Hypothalamus (tissue), 51 donors: ENCODE results near the gene CTDSPL.
"Not testable (repeated sequence)": the region's sequence is repeated elsewhere in the genome, so short reads cannot be mapped to it uniquely, and the experiment has no call there.

Experiments used
- DNase-seq, 51 donors: peaks; one replicate each; lab custom pipeline; 2025; lab: John Stamatoyannopoulos, UW

CTDSPL gene

GRCh38 chr3:37961622-37962431 is 100.1 kb downstream of the CTDSPL start:
- DNase-seq: no peak

DNA sequence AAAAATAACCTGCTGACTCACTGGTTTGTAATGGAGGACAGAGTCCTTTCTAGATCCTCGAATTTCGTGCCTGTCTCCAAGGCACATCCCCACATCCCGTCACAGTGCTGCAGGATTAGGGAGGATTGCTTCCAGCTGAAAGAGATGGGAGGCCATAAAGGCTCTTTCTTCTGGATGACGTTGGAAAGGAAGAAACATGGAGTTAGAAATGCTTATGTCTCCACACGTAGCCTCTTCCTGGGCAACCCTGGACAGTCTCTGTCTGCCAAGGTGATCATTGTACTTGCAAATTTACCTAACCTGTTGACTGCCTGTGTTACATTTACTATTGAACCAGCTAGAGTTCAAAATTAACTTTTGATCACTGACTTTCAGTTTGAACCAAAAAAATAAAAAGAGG is 101.3 kb downstream of the CTDSPL start:
- DNase-seq: no peak

- DNase-seq: no peak
Measured at GRCh38 chr3:37963635-37964034, 102.0 kb downstream of the CTDSPL start.

DNA sequence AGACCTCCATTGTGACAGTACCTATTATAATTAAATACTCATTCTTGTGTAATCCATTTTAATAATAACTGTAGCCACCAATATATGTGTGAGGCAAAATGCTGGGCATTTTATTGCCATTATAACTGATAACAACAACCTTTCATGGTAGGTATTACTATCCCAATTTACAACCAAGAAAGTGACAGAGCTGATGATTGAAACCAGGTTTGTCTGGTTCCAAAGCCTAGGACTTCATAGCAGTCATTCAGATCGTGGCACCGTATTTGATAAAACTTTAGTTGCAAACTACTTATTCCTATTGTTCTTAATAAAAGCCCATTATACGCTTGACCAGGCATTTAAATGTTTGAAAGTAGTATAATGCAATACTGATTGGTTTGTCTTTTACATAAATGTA is 102.5 kb downstream of the CTDSPL start:
- DNase-seq: no peak

DNA sequence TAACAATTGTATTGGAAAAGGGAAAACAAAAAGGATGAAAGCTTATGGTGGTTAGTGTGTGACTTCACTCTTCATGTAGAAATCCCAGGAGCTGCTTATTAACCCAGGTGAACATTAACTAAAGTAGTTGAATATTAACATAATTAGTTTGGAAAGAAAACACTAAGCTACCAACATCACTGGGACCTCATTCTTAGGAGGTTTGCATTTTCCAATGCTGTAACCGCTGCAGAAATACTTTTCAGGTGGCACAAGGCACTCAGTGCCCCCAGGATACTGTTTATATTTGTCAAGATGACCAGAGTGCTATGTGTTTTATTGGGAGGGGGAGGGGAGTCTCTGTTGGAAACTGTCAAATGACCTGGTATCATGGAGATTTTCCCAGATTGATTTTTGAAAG is 103.0 kb downstream of the CTDSPL start:
- DNase-seq: no peak

- DNase-seq: peak in 28 of 51 donors; percentile 8 to 72 (median 37)
Measured at GRCh38 chr3:37967260-37967881, 105.7 kb downstream of the CTDSPL start.

GRCh38 chr3:37968199-37968598 is 106.5 kb downstream of the CTDSPL start:
- DNase-seq: no peak

DNA sequence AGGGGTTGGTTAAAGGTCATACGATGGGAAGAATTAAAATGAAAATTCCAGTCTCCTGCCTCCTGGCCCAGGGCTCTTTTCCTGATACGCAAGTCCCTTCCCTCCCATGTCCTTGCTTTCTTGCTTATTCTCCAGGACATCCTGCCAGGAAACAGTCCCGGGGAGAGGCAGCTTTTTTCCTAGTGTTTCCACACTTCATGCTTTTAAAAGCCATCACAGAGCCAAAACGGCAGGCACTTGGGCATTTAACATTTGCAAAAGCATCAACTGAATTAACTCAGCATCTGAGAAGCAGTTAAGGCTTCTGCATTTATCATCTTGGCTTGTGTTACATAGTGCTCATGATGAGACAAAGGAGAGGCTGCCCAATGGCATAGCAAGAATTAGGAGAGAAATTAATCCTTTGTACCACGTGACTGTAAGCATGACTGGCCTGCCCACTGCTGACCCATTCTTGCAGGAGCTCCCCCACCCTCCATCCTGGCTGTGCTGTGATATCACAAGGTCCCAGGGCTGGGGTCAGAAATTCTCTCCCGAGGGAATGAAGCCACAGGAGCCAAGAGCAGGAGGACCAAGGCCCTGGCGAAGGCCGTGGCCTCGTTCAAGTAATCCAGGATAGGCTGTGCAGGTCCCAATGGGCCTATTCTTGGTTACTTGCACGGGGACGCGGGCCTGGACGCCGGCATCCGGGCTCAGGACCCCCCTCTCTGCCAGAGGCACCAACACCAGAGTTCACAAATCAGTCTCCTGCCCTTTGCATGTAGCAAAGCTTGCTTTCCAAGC is 107.3 kb downstream of the CTDSPL start:
- DNase-seq: peak in 1 of 51 donors; percentile 7

GRCh38 chr3:37969596-37970100 is 108.0 kb downstream of the CTDSPL start:
- no peak for DNase-seq

DNA sequence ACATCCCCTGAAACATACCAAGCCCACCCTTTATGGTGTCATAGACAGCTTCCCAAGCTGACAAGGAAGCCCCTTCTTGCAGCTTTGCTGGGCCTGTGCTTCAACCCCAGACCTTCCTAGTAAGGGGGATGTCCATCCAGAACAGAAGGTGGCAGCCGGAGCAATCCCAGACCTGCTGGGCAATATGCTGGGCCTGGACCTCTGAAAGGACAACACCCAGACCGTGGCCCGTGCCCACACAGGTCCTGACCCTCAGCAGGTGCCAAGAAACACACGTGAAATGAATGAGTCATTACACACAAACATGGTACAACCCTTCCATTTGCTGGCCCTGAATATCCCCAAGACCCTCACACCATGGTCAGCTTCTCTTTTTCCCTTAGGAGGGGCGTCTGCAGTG is 109.1 kb downstream of the CTDSPL start:
- no peak for DNase-seq

DNA sequence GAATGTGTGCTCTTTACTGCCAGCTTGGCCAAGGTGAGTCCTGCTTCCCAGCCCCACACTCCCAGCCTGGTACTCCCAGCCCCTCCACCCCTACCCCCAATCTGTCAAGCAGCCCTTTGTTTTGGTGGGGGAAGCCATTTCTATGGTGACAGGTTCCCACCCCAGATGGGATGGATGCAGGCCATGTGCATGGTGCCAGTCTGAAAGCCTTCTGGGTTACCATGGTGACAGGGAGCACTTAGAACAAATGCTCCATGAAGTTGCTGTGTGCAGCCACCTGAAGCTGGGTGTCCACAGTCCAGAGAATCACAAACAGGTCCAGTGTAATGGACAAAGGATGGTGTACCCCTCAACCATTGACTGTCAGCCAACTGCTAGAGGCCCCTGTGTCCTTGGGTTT is 109.8 kb downstream of the CTDSPL start:
- DNase-seq: peak in 5 of 51 donors; percentile 13 to 58 (median 24)

- DNase-seq: not testable (repeated sequence)
Measured at GRCh38 chr3:37972056-37972455, 110.4 kb downstream of the CTDSPL start.

- no peak for DNase-seq
Measured at GRCh38 chr3:37973246-37974054, 111.8 kb downstream of the CTDSPL start.

- DNase-seq: peak in 37 of 51 donors; percentile 13 to 81 (median 46)
Measured at GRCh38 chr3:37974121-37975083, 112.7 kb downstream of the CTDSPL start.

DNA sequence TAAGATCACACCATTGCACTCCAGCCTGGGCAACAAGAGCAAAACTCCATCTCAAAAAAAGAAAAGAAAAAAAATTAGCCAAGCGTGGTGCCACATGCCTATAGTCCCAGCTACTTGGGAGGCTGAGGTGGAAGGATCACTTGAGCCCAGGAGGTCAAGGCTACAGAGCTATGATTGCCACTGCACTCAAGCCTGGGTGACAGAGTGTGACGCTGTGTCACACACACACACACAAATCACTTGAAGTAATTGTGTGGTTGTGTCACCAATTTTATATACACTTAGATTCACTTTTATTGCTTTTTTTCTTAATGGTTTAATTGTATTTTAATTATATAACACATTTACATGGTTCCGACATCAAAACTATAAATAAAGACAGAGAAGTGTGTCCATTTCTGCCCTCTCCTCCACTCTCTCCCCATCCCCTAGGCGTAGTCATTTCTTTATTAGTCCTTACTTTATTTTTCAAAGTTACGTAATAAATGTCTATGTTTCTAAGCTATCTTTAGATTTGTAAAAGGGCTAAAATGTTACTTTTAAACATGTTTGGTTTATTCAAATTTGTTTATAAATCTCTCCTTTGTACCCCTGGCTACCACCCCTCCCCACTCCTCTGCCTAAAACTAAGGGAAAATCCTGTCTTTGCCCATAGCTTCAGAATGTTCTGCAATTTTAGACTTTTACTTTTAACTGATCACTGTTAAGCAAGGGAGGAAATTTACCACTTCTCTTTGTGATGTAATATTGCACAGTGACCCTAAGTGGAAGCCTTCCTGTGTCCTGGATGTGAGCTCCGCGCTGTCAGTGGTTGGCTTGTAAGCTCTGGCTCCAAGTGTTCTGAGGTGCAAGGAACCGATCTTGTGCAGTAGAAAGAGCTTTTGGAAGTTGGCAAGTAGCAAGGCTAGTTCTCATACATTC is 118.1 kb downstream of the CTDSPL start:
- DNase-seq: no peak

- DNase-seq: no peak
Measured at GRCh38 chr3:37980462-37981347, 119.0 kb downstream of the CTDSPL start.

DNA sequence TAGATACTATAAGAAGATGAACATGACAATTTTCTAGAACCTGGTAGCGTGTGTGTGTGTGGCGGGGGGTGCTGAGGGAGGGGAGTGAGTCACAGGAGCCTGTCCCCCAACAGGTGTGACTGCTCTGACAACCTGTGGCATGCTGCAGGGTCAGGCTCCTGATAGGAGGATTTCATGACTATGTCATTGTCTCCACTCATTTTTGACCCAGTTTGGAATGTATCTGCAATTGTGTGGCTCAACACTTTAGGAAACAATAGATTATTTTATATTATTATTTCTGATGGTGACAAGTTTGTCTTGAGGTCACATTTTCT is 119.6 kb downstream of the CTDSPL start:
- DNase-seq: no peak
